Spleen (tissue), 7 donors: Measurements from ENCODE around the gene SRSF9.

ENCODE experiments used
- POLR2A ChIP-seq, 3 donors: fragments of 450-650 bp; IDR thresholded peaks; one replicate each; pipeline ENCODE4 v1.5.1; 2017; ENCODE audit warnings: antibody characterized with exemption in 3 of 3, mild to moderate bottlenecking in 1 of 3
- POLR2AphosphoS5 ChIP-seq, 3 donors: sonication (generic); formaldehyde crosslinking; IDR thresholded peaks; one replicate each; pipeline ENCODE4 v1.5.1; 2017; ENCODE audit warnings: antibody characterized with exemption in 3 of 3
- TF ChIP-seq, protein P1 (sequence below), 11 experiments: fragments of 200-600 bp in 7 of 11; fragments of 450-650 bp in 4 of 11; sonication (generic) in 4 of 11; IDR thresholded peaks in 8 of 11; conservative IDR thresholded peaks in 3 of 11; 1 replicate in 7 of 11; 2 replicates in 4 of 11; pipeline versions ENCODE4 v1.4.0 to v1.8.0; 2016 to 2021; ENCODE audit warnings: antibody characterized with exemption in 11 of 11, inconsistent platforms in 4 of 11, mild to moderate bottlenecking in 1 of 11
- donor health status: DM: no; HTN: no; CAD: no; lungs with moderate emphysema.
- donor health status: DM: no; HTN: no; CAD: no.
- donor health status: DM: no; HTN: no; CAD: no.

- TF ChIP-seq, protein P1, sequence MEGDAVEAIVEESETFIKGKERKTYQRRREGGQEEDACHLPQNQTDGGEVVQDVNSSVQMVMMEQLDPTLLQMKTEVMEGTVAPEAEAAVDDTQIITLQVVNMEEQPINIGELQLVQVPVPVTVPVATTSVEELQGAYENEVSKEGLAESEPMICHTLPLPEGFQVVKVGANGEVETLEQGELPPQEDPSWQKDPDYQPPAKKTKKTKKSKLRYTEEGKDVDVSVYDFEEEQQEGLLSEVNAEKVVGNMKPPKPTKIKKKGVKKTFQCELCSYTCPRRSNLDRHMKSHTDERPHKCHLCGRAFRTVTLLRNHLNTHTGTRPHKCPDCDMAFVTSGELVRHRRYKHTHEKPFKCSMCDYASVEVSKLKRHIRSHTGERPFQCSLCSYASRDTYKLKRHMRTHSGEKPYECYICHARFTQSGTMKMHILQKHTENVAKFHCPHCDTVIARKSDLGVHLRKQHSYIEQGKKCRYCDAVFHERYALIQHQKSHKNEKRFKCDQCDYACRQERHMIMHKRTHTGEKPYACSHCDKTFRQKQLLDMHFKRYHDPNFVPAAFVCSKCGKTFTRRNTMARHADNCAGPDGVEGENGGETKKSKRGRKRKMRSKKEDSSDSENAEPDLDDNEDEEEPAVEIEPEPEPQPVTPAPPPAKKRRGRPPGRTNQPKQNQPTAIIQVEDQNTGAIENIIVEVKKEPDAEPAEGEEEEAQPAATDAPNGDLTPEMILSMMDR (IDR thresholded peaks at IDR 0.05 in 8 of 11, conservative IDR thresholded peaks at IDR 0.05 in 3 of 11), result no peak
- TF ChIP-seq POLR2AphosphoS5 (IDR thresholded peaks at IDR 0.05), result no peak
- no peak for TF ChIP-seq POLR2A (IDR thresholded peaks at IDR 0.05)
Measured at GRCh38 chr12:120479458-120479857, 9.9 kb upstream of the SRSF9 start.
